Stimulated activated effector memory CD8-positive, alpha-beta T cell treated with anti-CD3 and anti-CD28 coated beads, Interleukin-12 subunit alpha, Interleukin-12 subunit beta, amount 100 ng/mL, for 72 hours (primary cell): ENCODE data around the gene CLDND1.
"Not testable (repeated sequence)": the region's sequence is repeated elsewhere in the genome, so short reads cannot be mapped to it uniquely, and the experiment has no call there.

Source experiments
- ATAC-seq: fragments of 150-1000 bp; cut with Tn5 transposase; 2 replicates; pipeline ENCODE4 v1.10.0; 2021
- DNase-seq, 2 donors: peaks; one replicate each; pipeline ENCODE4 v3.0.0; 2021 to 2022; ENCODE audit warnings: low spot score in 2 of 2
- H3K27ac Mint-ChIP-seq: one replicate; pipeline ENCODE4 v1.8.0; 2022; ENCODE audit warnings: mild to moderate bottlenecking, mixed read lengths
- H3K36me3 Mint-ChIP-seq: one replicate; pipeline ENCODE4 v1.8.0; 2022; ENCODE audit warnings: mild to moderate bottlenecking, mixed read lengths
- H3K4me1 Mint-ChIP-seq: one replicate; pipeline ENCODE4 v1.8.0; 2022; ENCODE audit warnings: mixed read lengths
- H3K4me3 Mint-ChIP-seq: one replicate; pipeline ENCODE4 v1.8.0; 2022; ENCODE audit warnings: mild to moderate bottlenecking, mixed read lengths
- H3K9me3 Mint-ChIP-seq: one replicate; pipeline ENCODE4 v1.8.0; 2022; ENCODE audit warnings: mixed read lengths

CLDND1 gene

DNA sequence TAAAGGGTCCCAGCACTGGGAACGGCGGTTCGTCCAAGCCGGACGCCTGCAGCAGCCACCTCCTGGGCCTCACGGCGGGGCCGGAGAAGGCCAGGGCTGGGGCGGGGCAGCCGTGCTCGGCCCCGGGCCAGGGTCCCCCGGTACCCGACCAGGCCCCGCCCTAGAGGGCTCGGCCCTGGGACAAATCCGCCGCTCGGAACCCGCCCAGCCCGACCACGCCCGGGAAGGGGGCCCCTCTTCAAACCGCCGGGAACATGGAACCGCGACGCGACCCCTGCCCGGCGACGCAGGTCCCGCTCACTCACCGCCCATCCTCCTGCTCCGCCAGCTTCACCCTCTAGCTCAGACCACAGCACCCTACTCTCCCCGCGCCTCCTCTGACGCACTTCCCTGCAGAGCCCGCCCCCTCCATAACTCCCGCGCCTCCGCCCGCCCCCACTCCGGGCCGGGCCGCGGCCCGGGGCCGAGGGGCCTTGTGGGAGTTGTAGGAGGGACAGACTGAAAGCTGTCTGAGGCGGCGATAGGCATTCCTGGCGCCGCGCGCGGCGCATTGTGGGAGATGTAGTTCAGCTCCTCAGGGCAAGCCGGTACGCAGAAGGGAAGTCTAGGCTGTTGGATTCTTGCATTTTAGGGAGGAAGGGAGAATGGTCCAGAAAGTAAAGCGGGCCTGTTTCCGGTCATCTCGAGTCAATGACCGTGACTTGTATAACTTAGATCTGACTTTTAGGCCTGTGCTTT lies at the start of gene CLDND1:
CLDND1 (minus strand) TSS at position 359 of the 738 bp plus-strand sequence. CDS start 1,478 bp downstream, outside the sequence.
- peaks cover 75% of the 10 kb centered on the region for H3K36me3 Mint-ChIP-seq
- H3K4me1 Mint-ChIP-seq, result peaks cover 66% of the 10 kb centered on the region
- H3K4me3 Mint-ChIP-seq, result peak within 1 kb of the TSS; percentile 78
- H3K9me3 Mint-ChIP-seq, result no peaks in the 10 kb centered on the region
- peak; percentile 82 to 94 for DNase-seq
- H3K27ac Mint-ChIP-seq, result peak within 1 kb of the TSS; percentile 92
- ATAC-seq, result peak; percentile 96

- Mint-ChIP-seq H3K4me3 (peak overlapping the region; percentile 20), H3K27ac (no peak overlapping the region), H3K4me1 (peaks cover 62% of the 10 kb centered on the region), H3K9me3 (no peaks in the 10 kb centered on the region), H3K36me3 (peaks cover 19% of the 10 kb centered on the region)
- DNase-seq (no peak), ATAC-seq (no peak)
Observed at GRCh38 chr3:98568402-98568801, 45.7 kb upstream of the CLDND1 start.

DNA sequence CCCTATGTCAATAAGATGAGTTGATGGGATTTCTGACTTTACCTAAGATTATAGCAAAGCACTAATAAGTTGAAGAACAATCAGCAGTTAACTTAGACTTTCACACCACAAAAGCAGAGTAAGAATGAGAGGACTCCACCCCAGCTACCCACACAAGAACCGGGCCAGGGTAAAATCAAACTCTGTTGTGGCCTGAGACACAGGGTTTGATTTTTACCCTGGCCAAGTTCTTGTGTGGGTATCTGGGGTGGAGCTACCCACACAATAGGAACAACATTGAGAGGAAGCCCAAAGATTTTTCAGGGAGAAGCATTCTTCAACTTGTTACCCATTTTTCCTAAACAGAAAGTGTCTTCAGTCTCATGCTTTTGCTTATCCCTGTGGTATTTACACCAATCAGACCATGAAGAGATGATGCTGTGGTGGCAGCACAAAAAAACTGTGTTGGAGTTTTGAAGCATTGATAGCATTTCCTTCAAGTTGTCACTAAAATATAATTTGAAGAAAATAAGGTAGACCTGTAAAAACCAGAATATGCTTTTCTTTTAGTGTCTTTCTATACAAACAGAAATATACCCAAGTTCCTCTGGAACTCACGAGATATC lies 45.1 kb upstream of the CLDND1 start:
- ATAC-seq (peak; percentile 81), DNase-seq (no peak)
- Mint-ChIP-seq H3K4me1 (peaks cover 61% of the 10 kb centered on the region), H3K4me3 (peak overlapping the region; percentile 20), H3K9me3 (no peaks in the 10 kb centered on the region), H3K27ac (no peak overlapping the region), H3K36me3 (peaks cover 19% of the 10 kb centered on the region)

DNA sequence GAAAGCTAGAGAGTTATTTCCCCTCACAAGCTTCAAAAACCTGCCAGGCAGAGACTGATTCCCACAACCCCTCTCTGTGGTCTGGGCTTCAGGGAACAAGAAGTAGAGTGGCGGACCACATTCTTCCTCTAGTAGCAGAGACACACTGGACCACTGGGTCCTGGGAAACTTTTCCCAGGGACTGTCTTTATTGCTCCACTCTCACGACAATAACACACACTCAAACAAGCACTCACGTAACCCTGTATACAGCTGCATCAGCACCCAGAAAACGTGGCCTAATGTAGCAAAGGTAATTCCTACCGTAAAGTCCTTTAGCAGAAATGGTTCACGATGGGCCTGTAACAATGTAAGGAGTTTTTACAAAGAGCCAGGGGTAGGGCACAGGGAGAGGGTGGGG lies 43.1 kb upstream of the CLDND1 start:
- H3K27ac Mint-ChIP-seq, result peak overlapping the region; percentile 72
- peaks cover 62% of the 10 kb centered on the region for H3K4me1 Mint-ChIP-seq
- ATAC-seq, result no peak
- H3K9me3 Mint-ChIP-seq, result no peaks in the 10 kb centered on the region
- H3K36me3 Mint-ChIP-seq, result peaks cover 19% of the 10 kb centered on the region
- DNase-seq, result no peak
- H3K4me3 Mint-ChIP-seq, result peak overlapping the region; percentile 54

- Mint-ChIP-seq H3K4me3 (peak overlapping the region; percentile 54), H3K4me1 (peaks cover 65% of the 10 kb centered on the region), H3K36me3 (peaks cover 19% of the 10 kb centered on the region), H3K9me3 (no peaks in the 10 kb centered on the region), H3K27ac (peak overlapping the region; percentile 72)
- DNase-seq (no peak), ATAC-seq (peak; percentile 77)
Observed at GRCh38 chr3:98565237-98565643, 42.5 kb upstream of the CLDND1 start.

- Mint-ChIP-seq H3K9me3 (no peaks in the 10 kb centered on the region), H3K4me1 (peaks cover 65% of the 10 kb centered on the region), H3K27ac (peak overlapping the region; percentile 72), H3K36me3 (peaks cover 19% of the 10 kb centered on the region), H3K4me3 (peak overlapping the region; percentile 54)
- DNase-seq, result no peak
- peak; percentile 44 for ATAC-seq
Observed at GRCh38 chr3:98564282-98565005, 41.7 kb upstream of the CLDND1 start.

DNA sequence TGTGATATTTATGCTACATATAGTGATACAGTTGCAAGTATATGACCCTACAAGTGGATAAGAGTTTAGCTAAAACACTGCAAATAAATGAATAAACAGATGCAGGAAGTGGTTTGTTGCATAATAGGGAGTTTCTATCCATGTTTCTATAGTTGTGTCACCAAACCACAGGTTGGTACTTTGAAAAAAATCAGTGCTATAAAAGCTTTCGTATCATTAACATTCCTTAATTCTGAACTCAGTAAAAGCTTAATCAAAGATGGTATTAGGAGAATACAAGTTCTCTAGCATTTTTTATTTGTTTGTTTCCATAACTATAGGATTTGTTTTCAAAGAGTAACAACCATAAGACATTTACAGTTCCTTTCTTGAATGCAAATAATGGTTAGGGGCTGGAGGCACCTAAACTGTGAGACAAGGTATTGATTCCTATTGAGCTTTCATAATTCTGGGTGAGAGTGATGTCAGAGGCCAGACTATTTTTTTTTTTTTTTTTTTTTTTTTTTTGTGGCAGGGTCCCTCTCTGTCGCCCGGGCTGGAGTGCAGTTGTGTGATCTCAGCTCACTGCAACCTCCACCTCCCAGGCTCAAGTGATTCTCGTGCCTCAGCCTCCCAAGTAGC lies 41.1 kb upstream of the CLDND1 start:
- peaks cover 70% of the 10 kb centered on the region for H3K4me1 Mint-ChIP-seq
- H3K4me3 Mint-ChIP-seq, result peak overlapping the region; percentile 54
- peaks cover 19% of the 10 kb centered on the region for H3K36me3 Mint-ChIP-seq
- ATAC-seq (peak; percentile 57), DNase-seq (no peak)
- H3K27ac Mint-ChIP-seq, result peak overlapping the region; percentile 72
- no peaks in the 10 kb centered on the region for H3K9me3 Mint-ChIP-seq

DNA sequence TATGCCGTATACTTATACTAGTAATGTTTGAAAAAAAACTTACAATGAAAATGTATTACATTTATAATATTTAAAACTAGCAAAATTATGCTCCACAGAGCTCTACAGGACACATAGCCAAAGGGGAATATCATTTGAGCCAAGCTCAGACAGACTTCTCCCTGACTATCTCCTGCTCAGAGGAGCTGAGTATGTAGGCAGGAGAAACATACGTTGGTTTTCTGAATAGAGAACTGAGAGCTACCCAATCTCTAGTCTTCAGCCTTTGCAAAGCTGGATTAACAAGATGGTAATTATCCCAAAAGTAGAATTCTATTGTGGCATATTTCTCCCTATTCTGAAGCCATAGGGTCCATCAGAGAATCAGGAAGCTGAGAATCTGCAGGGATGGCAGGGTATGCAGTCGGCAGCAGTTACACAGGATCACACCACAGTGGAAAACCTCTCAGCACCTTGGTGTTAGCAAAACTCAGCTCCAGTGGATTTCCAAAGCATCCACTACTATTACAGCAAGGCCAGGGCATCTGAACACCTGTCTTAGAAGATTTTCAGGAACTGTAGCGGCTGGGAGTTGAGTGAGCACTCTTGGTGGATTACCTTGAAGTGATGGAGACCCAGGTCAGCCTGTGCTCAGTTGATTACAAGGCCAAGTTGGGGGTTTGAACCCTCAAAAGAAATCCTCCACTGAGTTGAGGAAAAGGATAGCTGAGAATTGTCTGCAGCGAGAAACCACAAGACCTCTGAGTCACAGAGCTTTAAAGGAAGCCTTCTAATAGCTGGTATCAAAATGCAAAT lies 39.2 kb upstream of the CLDND1 start:
- ATAC-seq (no peak), DNase-seq (no peak)
- no peaks in the 10 kb centered on the region for H3K9me3 Mint-ChIP-seq
- peaks cover 72% of the 10 kb centered on the region for H3K4me1 Mint-ChIP-seq
- H3K4me3 Mint-ChIP-seq, result no peak overlapping the region
- H3K36me3 Mint-ChIP-seq, result peaks cover 28% of the 10 kb centered on the region
- H3K27ac Mint-ChIP-seq, result no peak overlapping the region

DNA sequence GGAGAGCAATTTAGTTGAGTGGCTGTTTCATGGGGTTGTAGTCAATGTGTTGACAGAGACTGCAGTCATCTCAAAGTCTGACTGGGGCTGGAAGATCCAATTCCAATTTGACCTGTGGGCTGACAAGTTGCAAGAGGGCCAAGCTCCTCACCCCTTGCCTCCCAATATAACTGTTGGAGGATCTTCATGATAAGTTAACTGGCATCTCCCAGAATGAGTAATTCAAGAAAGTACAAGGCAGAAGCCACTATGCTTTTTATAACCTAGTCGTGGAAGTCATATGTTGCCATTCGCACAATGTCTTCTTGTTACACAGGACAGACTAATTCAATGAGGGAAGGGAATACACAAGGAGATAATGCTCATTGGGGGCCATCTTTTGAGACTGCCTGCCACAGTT lies 38.2 kb upstream of the CLDND1 start:
- Mint-ChIP-seq H3K36me3 (peaks cover 38% of the 10 kb centered on the region), H3K9me3 (no peaks in the 10 kb centered on the region), H3K27ac (peak overlapping the region; percentile 23), H3K4me3 (peak overlapping the region; percentile 5), H3K4me1 (peaks cover 72% of the 10 kb centered on the region)
- ATAC-seq (no peak), DNase-seq (no peak)

GRCh38 chr3:98559769-98560168 lies 37.1 kb upstream of the CLDND1 start:
- not testable (repeated sequence) for ATAC-seq, H3K27ac Mint-ChIP-seq, H3K9me3 Mint-ChIP-seq, DNase-seq, H3K4me3 Mint-ChIP-seq
- peaks cover 45% of the 10 kb centered on the region for H3K36me3 Mint-ChIP-seq
- H3K4me1 Mint-ChIP-seq, result peaks cover 72% of the 10 kb centered on the region

DNA sequence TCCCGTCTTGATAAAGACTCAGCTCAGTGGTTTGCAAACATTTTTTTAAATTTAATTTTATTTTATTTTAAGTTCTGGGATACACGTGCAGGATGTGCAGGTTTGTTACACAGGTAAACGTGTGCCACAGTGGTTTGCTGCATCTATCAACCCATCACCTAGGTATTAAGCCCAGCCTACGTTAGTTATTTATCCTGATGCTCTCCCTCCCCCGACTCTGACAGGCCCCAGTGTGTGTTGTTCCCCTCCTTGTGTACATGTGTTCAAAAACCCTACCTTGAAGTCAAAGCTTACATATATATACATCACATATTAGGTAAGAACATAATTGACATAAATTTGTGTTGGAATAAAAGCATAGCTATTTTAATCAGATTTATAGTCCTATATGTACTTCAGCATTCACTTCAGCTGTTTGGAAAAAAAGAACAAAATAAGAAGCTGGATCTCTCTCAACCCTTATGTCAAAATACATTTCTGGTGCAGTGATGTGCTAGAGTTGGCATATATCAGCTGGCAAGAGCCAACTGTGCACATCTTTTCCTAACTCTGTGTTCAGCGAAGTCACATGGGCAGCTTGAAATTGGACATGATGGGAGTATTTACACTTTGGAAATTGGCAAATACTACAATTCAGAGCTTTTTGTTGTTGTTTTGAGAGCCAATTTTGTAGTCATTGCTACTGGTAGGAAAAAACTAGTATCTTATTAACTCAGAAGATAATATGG lies 35.6 kb upstream of the CLDND1 start:
- no peak for DNase-seq
- Mint-ChIP-seq H3K4me1 (peaks cover 71% of the 10 kb centered on the region), H3K27ac (peak overlapping the region; percentile 99), H3K36me3 (peaks cover 45% of the 10 kb centered on the region), H3K4me3 (peak overlapping the region; percentile 70), H3K9me3 (no peaks in the 10 kb centered on the region)
- ATAC-seq, result no peak

GRCh38 chr3:98557324-98558010 lies 34.8 kb upstream of the CLDND1 start:
- DNase-seq, result peak in 1 of 2 donors; percentile 78
- peaks cover 73% of the 10 kb centered on the region for H3K4me1 Mint-ChIP-seq
- H3K27ac Mint-ChIP-seq, result peak overlapping the region; percentile 99
- peak; percentile 80 for ATAC-seq
- H3K9me3 Mint-ChIP-seq, result no peaks in the 10 kb centered on the region
- H3K4me3 Mint-ChIP-seq, result peak overlapping the region; percentile 70
- peaks cover 53% of the 10 kb centered on the region for H3K36me3 Mint-ChIP-seq

DNA sequence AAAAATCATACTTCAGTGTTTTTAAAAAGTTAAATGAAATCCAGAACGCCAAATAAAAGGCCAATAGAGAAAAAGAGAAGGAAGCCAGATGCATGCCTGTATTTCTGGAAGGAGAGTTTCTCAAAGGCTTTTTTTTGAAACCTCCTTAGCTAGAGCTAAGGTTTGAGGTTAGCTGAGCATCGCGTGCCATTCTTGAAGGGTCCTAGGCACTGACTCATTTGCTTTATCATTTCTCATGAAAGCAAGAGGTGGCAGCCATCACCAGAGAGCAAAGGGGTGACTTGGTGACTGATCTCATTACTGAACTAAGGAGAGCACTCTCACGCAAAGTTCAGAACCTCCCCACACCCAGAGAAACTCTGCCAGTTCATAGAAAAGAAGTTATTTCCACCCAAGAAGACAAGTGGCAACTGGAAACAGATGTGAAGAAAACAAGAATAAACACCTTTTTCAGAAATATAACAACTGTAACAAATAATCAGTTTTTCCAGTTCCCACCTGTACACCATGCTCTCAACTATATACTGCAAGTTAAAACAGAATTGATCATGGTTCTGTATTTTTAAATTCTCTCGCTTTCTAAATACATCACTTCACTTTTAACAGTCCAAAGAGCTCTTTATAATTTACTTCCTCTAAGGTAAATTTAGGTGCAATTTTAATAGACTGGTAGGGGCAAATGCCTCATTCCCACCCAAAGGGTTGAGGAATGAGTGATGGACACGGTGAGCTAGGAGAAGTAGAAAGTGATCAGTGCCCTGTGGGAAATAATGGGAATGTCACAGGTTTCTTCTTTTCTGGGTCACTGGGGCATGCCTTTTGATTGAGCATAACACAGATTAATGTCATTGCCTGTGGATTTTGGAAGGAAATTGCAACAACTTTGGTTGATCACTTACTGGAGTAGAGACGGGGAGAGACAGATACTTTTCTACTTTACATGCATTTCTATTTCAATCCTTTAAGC lies 33.7 kb upstream of the CLDND1 start:
- H3K4me1 Mint-ChIP-seq, result peaks cover 83% of the 10 kb centered on the region
- no peaks in the 10 kb centered on the region for H3K9me3 Mint-ChIP-seq
- DNase-seq (peak in 1 of 2 donors; percentile 86), ATAC-seq (peak; percentile 93)
- H3K4me3 Mint-ChIP-seq, result peak overlapping the region; percentile 70
- peaks cover 63% of the 10 kb centered on the region for H3K36me3 Mint-ChIP-seq
- H3K27ac Mint-ChIP-seq, result peak overlapping the region; percentile 99
